A549 (cell line): Measurements from ENCODE around the gene FKBP4.

Experiments
- CTCF ChIP-seq: fragments of >200 bp; sonication (Bioruptor Twin); formaldehyde crosslinking; IDR thresholded peaks from 3 replicates; pipeline ENCODE4 v1.5.1; 2016
- MAZ ChIP-seq: fragments of 150-350 bp; IDR thresholded peaks from 2 replicates; pipeline ENCODE4 v1.6.1; 2014; ENCODE audit warnings: antibody characterized with exemption, low read depth, low read length, borderline replicate concordance
- USF2 ChIP-seq: fragments of 450-650 bp; IDR thresholded peaks from 2 replicates; pipeline ENCODE4 v1.6.1; 2014; ENCODE audit warnings: antibody characterized with exemption

- TF ChIP-seq MAZ = no peak
- no peak for TF ChIP-seq USF2
- no peak for TF ChIP-seq CTCF
Observed at GRCh38 chr12:2764398-2764797, 30.4 kb upstream of the FKBP4 start.
